HG03060 (cell line): Measurements from ENCODE around the gene CDC20.
"Not testable (repeated sequence)": the region's sequence is repeated elsewhere in the genome, so short reads cannot be mapped to it uniquely, and the experiment has no call there.

ENCODE experiments used
- ATAC-seq: cut with Tn5 transposase; IDR thresholded peaks from one replicate; pipeline ENCODE4 v1.9.1; 2021; ENCODE audit warnings: low read depth, moderate number of reproducible peaks; ENCODE audit not compliant: unreplicated experiment

CDC20 gene

DNA sequence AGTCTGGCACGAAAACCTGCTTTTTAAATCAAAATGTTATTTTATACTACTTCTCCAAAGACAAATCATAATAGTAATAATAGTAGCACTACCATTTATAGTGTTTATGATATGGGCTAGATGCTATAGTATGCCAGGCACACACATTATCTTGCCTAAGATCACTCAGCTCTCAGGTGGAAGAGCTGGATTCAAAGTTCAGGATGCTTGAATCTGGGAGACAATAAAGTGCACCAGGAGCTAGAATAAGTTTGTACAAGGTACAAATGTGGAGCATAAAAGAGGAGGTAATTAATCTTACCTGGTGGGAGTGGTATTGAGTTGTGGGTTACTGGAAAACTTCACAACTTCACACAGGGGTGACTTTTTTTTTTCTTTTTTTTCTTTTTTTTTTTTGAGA is 19.1 kb downstream of the CDC20 start:
- no peak for ATAC-seq

- ATAC-seq: no peak
These were observed 20.7 kb downstream of the CDC20 start for GRCh38 chr1:43379476-43379875.

DNA sequence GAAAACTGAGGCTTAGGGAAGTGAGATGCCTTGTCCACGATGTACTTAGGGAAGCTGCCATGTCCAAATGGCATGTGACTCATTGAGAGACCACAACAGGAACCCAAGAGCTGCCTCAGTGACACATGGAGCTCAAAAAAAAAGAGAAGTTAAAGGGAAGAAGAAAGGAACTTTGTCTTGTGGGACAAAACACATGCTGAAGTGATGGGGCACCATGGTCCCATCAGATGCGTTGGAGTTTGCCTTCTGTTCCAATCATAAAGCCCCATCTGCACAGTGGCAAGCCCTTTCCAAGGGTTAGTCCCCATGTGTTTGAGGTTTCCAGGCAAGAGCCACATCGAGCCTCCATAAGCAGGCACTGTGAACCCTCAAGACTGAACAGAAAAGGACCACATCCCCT is 22.8 kb downstream of the CDC20 start:
- ATAC-seq: no peak

GRCh38 chr1:43382027-43382779 is 23.4 kb downstream of the CDC20 start:
- no peak for ATAC-seq

GRCh38 chr1:43383449-43383848 is 24.7 kb downstream of the CDC20 start:
- ATAC-seq: no peak

DNA sequence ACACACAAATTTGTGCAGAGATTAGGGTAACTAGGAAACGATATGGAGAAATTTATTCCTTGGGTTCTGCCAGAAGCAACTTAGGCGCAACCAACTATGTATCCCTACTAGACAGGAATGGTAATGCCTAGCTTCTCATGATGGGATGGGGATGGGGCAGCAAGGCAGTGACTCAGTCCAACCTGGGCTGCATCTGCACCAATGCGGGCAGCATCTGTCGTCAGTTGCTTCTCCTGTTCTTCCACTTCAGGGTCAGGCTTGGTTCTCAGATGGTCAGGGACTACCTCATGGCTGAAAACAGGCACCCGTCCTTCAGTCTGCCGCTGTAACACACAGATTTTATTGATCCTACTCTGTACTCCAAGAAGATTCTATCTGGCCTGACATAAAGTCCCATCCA is 27.9 kb downstream of the CDC20 start:
- no peak for ATAC-seq

GRCh38 chr1:43387976-43388599 is 29.3 kb downstream of the CDC20 start:
- no peak for ATAC-seq

GRCh38 chr1:43388613-43389012 is 29.8 kb downstream of the CDC20 start:
- no peak for ATAC-seq

DNA sequence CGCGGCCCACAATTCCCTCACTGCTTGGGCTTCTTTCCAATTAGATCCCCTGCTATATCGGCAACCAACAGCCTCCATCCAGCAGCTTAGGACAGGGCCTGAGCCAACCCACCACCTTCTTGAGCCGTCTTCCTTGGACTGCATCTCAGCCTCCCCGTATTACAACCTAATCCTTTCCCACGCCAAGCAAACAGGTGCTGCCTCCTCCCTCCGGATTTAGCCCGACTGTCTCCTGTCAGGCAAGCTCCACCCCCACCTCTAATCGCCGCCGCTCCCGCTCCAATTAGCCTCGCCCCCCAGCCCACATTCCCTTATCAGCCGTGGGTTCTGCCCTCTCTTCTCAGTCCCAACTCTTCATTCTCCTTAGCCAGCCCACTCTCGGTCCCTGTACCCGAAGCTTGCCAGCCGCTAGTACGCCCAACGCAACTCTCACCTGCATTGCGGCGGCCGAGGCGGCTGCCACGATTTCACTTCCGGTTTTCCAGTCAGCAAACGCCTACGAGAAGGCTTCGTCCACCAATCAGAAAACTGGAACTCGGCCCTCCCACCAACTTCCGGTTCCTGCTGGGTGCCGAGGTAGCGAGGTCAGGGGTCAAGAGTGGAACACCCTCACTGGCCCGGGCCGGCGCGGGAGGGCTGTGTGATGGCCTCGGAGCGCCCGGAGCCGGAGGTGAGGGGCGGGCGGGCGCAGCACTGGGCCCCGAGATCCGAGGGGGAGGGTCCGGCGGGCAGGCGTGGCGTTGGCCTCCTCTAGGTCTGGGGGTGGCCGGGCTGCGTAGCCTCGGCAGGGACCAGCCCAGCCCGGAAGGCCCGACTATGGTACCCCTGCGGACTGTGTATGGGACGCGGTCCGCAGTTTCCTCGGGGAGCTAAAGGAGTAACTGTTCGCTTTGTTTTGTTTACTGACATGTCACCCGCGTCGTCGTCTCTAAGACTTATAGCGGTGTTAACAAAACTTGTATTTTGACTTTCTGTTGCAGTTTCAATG is 30.8 kb downstream of the CDC20 start, which contains the start of the genes MED8 and SZT2:
Gene MED8 (minus strand): TSS at position 475 of the 988 bp plus-strand sequence. CDS start 36 bp downstream, at position 439.
Gene SZT2 (plus strand): TSS at position 574 of the 988 bp plus-strand sequence. CDS start 70 bp downstream, at position 644.
- ATAC-seq: peak; percentile 65

GRCh38 chr1:43392702-43393101 is 33.9 kb downstream of the CDC20 start:
- no peak for ATAC-seq

DNA sequence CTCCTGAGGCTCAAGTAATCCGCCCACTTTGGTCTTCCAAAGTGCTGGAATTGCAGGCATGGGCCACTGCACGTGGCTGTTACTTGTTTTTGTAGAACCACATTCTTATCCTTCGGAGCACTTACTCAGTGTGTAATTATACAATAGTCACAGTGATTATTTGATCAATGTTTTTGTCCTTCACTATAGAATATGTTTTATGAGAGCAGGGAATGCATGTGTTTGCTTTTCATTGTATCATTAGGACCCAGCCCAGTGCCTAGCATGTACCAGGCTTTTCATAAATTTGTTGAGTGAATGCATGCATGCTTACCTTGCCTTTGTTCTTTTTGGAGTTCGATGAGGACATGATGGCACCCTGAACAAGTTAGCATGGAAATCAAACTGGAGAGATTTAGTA is 36.7 kb downstream of the CDC20 start:
- ATAC-seq: no peak

DNA sequence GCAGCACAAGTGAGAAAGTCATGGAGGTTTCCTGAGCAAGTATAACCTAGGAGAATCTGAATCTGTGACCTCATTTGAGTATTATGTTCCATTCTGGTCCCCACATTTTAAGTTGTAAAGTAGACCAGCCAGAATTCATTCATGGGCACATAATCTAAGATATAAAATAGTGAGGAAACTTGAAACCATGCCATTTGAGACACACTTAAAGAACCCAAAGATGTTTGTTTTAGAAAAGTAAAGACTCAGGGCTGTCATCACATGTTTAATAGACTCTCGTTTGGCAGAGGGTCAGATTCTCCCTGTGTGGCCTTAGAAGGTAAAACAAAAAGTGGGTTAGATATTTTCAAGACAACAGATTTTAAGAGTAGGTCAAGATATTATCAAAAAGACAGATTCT is 37.3 kb downstream of the CDC20 start:
- ATAC-seq: no peak

DNA sequence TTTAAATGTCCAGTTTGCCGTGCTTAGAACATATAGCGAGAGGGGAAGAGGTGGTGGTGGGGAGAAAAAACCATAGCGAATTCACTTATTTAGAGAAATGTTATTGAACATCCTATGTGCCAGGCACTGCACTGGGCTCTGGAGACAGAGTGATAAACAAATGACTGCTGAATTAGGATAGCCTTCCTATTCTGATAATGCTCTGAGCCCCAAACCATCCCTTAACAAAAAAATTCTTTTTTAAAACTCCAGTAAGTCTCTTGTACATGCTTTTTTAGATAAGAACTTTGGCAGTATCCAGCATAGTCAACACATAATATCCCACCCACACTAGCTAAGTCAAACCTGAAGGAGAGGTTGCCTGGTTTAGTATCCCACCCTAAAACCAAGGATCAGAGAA is 39.4 kb downstream of the CDC20 start:
- no peak for ATAC-seq

DNA sequence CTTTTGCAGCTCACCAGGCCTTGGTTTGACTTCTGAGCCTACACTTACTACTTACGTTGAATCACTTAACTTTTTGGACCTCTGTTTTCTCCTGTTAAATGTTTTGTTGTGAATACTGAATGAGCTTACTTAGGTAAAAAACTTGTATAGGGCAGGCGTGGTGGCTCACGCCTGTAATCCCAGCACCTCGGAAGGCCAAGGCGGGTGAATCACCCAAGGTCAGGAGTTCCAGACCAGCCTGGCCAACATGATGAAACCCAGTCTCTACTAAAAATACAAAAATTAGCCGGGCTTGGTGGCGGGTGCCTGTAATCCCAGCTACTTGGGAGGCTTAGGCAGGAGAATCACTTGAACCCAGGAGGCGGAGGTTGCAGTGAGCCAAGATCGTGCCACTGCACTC is 41.7 kb downstream of the CDC20 start:
- not testable (repeated sequence) for ATAC-seq

DNA sequence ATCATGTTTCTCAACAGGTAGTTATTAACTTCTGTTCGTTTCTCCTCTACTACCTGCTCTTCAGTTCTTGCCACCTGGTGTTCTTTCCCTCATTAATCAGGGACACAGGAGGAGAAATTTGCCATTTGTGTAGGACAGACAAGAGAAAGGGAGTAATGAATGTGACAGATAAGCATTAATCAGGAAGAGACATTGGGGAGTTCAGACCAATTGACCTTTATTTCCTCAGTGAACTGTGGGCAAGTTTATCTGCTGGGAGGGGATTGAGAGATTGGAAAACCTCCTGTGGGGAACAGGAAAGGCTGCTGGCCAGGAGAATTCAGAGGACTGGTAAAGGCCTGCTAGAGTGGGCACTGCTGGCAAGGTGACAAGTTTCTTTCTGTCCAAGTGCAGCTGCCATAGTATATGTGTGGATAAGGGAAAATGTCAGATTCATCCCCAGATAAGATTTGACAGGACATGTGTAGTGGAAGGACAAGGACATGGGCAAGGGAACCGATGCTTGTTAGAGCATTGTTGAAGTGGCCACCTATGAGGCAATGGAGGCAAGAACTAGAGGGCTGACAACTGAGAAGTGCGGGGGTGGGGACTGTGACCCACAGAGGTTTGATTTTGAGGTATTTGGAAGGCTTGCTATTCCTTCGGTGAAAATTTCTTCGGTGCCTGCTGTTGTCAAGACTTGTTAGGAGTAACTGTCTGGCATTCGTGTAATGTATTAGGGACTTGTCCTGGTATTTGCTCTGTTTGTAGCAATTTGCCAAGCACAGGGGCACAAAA is 43.5 kb downstream of the CDC20 start:
- ATAC-seq: no peak

GRCh38 chr1:43404353-43404752 is 45.6 kb downstream of the CDC20 start:
- no peak for ATAC-seq

- ATAC-seq: no peak
These were observed 46.6 kb downstream of the CDC20 start for GRCh38 chr1:43405219-43405875.

DNA sequence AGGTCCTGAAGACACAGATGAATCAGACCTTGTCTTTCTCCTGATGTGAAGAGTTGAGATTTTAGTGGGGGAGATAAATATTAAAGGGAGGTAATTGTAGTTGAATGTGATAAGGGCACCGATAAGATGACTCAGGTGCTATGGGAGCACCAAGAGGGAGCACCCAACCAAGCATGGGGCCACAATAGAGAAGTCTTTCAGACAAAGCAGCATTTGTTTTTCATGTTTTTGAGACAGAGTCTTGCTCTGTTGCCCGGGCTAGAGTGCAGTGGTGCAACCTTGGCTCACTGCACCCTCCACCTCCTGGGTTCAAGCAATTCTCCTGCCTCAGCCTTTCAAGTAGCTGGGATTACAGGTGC is 47.1 kb downstream of the CDC20 start:
- no peak for ATAC-seq

GRCh38 chr1:43410571-43410970 is 51.8 kb downstream of the CDC20 start:
- ATAC-seq: no peak
